Right renal pelvis (tissue), 4 donors: ENCODE data around the gene PTPN7. TPM values are rescaled to one million over a fixed set of nuclear protein-coding genes. Genes with fewer than 3 reads are reported as not detected.

Experiments
- DNase-seq, 4 donors: peaks; one replicate each; pipeline ENCODE4 v3.0.0-alpha.2; 2013; ENCODE audit warnings: low read depth in 4 of 4, low spot score in 3 of 4, missing footprints in 1 of 4
- polyA plus RNA-seq, 4 donors: library from polyadenylated mRNA; unstranded; fragments of 120-200 nt; gene quantifications; one replicate each; pipeline ENCODE4 v1.2.1, GENCODE V29; 2013; ENCODE audit not compliant: insufficient read length in 4 of 4

Gene PTPN7
- polyA plus RNA-seq, 4 donors, result 0.98 to 2.1 (median 1.3) TPM

DNA sequence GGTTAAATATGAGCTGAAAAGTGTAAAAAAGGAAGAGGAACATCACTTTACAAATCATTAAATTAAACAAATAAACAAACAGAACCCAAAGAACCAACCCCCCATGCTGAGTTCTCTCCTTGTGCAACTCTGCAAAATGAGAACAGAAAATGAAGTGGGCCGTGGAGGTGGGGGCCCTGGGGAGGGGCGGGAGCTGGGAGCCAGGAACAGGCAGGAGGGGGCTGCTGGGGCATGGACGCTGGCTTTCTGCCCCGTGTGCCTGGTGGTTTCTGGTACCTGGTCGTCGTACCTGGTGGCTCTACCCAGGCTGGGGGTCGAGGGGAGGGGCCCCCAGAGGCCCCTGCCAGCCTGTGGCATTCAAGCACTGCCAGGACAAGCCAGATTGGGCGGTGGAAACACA is 26.9 kb downstream of the PTPN7 start:
- no peak for DNase-seq

DNA sequence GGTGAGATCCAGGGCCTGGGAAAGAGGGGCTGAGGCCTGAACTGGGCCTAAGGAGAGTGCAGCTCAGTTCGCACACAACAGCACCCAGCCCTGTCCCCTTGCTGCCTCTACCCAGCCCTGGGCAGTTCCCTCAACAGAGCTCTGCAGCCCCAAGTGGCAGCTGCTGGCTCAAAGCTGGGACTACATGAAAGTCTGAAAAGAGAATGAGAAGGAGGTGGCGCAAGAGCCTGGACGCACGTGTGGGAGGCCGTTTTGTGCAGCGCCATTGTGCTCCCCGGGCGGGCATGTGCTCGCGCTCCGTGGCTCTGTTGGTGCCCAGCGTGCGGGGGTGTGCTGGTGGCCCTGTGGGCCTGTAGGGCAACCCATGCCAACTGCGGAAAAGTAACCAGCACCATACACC is 27.4 kb downstream of the PTPN7 start:
- DNase-seq, result no peak

DNA sequence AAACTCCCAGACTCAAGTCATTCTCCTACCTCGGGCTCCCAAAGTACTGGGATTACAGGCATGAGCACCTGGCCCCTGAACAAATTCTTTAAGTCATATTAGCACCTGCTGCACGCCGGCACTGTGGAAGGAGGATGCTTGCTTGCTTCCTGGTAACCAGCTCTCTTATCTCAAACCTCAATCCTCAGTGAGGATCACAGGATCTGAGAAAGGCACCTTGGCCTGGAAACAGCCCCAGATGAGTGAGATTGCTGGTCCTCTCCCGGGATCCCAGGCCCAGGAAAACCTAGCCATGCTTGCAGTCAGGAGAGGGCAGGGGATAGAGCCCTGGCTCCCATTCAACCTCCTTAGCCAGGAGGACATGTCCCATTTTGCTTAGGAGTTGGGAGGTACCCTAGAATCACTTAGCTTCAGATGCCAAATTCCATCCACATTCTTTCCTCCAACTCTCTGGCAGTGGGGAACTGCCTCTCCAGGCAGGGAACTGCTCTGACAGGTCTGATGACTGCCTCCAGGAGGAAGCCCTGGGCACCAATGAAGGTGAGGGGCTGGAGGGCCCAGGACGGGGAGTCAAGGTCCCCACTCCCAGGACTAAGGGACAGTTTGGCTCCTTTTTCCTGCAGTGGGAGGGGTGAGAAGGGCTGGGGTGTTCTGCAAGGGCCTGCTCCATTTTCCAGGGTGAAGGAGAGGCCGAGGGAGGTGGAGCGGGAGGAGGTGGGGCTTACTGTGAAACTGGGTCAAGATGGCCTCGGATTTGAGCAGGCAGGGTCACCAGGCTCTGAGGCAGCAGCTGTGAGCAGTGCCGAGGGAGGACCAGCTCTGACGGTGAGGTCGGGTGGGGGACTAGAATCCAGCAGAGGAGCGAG is 28.2 kb downstream of the PTPN7 start:
- no peak for DNase-seq

DNA sequence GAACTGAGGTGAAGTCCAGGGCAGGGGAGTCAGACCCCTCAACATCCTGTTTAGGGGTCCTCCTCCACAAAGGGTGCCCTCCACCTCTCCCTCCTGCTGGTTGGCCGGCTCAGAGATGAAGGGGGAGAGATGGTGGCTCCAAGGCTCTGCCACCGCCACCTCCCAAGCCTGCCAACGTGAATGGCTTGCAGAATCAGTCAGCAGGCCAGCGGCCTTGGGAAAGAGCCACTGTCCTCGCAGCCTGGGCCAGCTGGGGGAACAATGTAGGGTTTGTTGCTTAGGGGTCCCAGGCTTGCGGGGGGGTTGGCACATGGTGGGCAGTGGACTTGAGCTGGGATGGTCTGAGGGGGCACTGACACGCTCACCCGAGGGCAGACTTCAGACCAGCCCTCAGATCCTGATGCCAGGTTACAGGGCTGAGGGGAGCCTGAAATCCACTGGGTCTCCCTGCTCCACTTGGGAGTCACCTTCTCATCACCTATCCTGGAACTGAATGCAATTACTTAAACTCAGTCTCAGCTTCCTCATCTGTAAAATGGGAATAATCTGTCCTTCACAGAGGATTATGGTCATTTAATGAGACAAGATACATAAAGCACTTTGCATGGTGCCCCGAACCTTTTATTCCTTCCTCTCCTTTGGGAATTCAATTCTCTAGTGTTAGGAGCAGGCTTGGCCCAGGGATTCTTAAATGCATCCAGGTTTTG is 29.4 kb downstream of the PTPN7 start:
- DNase-seq, result no peak

DNA sequence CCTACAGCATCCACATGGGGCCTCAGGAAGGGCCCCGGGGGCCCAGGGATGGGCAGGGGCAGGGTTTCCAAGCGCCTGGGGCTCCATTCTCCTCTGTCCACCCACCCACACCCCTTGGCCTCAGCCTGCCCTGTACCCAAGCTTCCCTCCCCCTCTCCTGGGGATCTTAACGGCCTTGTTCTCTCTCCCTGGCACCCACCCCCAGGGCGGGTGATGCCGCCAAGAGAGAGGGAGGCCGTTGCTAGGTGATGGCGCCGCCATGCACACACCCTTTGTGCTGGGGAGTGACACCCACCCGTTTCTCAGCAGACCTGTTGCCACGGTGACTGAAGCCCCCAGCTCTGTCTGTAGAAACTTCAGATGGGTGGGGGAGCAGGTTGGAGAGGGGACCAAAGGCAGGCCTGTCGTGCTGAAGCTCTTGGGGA is 30.1 kb downstream of the PTPN7 start:
- DNase-seq, result no peak

DNA sequence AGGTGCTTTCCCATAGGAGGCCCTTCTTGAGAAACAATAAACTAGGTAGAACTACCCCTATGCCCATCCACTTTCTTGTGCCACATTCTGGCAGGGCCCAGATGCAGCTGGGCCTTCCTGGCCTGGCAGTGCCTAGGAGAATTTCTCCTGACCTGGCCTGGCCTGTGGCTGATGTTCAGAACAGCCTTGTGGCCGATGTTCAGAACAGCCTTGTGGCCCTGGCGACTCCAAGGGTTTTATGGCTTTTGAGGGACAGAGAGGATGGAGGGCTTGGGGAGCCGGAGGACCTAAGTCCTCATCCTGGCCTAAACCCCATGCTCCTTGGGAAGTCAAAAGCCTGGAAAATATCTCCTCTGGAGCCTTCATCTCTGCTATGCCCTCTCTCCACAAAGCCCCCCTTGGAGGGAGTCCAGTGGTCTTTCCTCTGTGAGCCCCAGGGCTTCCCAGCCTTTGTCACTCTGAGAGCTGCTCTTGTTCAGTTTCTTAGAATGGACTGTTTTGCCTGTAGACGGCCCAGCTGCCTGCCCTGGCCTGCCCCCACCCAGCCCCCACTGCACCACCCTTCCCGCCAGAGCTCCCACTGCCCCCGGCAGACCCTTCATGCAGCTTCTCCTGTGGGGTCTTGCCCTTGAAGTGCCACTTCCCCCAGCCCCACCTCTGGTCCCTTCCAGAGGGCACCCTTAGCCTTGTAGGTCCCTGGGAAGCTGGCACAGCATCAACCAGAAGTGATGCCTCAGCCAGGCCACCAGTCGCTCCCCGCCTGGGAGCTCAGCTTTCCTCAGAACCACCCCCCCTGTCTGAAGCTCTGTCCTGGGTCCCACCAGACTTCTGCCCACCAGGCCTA is 30.7 kb downstream of the PTPN7 start:
- no peak for DNase-seq

DNA sequence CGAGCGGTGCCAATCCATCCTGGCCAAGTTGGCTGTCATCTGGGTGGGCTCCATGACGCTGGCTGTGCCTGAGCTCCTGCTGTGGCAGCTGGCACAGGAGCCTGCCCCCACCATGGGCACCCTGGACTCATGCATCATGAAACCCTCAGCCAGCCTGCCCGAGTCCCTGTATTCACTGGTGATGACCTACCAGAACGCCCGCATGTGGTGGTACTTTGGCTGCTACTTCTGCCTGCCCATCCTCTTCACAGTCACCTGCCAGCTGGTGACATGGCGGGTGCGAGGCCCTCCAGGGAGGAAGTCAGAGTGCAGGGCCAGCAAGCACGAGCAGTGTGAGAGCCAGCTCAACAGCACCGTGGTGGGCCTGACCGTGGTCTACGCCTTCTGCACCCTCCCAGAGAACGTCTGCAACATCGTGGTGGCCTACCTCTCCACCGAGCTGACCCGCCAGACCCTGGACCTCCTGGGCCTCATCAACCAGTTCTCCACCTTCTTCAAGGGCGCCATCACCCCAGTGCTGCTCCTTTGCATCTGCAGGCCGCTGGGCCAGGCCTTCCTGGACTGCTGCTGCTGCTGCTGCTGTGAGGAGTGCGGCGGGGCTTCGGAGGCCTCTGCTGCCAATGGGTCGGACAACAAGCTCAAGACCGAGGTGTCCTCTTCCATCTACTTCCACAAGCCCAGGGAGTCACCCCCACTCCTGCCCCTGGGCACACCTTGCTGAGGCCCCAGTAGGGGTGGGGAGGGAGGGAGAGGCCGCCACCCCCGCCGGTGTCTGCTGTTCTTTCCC is 32.4 kb downstream of the PTPN7 start:
- no peak for DNase-seq

DNA sequence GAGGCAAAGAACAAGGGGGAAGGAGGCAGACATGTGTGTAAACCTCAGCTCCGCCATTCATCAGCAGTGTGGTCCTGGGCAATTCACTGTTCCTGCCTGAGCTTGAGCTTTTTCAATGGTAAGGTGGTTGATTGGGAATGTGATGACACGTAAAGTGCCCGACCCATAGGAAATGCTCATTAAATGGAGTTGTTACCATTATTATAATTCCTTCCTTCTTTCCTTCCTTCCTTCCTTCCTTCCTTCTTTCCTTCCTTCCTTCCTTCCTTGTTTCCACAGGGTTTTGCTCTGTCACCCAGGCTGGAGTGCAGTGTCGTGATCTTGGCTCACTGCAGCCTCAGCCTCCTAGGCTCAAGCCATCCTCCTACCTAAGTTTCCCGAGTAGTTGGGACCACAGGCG is 33.3 kb downstream of the PTPN7 start:
- DNase-seq, result no peak

DNA sequence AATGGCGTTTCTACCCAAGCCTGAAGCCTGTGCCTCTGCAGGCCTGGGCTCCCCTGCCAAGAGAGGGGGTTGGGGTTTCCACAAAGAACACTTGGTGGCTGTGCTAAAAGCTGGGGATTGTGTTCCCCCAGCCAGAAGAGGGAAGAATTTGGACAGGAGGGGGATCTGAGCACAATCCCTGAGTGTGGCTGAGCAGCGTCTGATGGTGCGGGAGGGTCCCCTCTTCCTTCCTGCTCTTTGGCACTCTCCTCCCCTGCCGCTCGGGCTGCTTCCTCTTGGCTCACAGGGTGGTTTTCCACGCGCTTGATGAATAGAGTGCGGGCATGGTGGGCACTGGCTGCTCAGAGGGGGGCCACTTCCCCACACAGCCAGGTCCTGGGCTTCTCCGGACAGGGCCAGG is 34.0 kb downstream of the PTPN7 start:
- DNase-seq, result no peak

DNA sequence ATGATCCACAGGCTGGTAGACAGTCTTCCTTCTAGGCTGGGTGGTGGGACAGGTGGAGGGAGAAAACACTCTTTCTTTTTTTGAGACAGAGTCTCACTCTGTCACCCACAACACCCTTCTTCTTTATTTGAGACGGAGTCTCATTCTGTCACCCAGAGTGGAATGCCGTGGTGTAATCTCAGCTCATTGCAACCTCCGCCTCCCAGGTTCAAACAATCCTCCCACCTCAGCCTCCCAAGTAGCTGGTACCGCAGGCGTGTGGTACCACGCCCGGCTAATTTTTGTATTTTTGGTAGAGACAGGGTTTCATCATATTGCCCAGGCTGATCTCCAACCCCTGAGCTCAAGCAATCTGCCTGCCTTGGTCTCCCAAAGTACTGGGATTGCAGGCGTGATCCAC is 34.8 kb downstream of the PTPN7 start:
- DNase-seq, result no peak

DNA sequence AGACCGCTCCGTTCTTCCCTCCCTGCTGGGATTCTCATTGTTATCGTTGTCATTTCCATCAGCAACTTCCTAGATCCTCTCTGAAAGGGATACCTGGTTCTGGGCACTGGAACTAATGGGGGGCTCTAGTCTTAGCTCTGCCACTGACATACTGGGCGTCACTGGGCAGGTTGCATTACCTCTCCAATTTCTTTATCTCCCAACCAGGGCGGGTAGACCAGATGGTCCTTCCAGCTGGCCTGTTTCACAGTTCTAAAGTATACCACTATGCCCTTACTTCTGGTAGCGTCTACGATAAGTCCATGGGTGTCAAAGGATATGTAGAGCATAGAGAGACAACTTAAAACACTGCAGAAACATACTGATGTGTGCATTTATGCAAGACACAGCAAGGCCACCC is 36.3 kb downstream of the PTPN7 start:
- no peak for DNase-seq

DNA sequence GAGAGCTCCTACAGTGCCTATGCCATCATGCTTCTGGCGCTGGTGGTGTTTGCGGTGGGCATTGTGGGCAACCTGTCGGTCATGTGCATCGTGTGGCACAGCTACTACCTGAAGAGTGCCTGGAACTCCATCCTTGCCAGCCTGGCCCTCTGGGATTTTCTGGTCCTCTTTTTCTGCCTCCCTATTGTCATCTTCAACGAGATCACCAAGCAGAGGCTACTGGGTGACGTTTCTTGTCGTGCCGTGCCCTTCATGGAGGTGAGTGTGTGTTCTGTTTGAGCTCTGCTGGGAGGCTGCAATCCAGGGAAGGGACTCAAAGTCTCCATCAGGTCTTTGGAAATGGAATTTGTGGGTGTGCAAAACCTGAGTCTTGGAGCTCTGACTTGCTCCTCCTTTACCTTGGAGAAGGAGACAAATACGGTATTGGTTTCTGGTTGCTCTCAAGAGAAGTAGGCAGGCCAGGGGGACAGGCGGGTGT is 37.0 kb downstream of the PTPN7 start:
- no peak for DNase-seq

DNA sequence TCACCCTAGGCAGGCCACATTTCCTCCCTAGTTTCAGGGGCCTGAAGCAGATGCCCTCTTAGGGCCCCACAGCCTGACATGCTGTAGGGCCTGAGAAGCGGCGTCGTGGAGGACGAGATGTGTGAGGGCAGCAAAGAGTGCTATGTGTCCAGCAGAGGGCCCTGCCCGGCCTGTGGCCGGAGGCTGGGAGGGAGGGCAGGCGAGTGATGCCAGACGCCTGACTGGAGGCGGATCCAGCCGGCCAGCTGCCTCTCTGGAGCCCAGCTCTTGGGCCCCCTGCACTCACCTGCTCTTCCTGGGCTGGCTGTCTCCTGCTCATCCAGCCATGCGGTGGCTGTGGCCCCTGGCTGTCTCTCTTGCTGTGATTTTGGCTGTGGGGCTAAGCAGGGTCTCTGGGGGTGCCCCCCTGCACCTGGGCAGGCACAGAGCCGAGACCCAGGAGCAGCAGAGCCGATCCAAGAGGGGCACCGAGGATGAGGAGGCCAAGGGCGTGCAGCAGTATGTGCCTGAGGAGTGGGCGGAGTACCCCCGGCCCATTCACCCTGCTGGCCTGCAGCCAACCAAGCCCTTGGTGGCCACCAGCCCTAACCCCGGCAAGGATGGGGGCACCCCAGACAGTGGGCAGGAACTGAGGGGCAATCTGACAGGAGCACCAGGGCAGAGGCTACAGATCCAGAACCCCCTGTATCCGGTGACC is 37.6 kb downstream of the PTPN7 start, which contains the start of gene GPR37L1:
TSS of gene GPR37L1 (plus strand) at position 279 of the 697 bp plus-strand sequence. CDS start at position 326, 47 bp downstream.
- no peak for DNase-seq

DNA sequence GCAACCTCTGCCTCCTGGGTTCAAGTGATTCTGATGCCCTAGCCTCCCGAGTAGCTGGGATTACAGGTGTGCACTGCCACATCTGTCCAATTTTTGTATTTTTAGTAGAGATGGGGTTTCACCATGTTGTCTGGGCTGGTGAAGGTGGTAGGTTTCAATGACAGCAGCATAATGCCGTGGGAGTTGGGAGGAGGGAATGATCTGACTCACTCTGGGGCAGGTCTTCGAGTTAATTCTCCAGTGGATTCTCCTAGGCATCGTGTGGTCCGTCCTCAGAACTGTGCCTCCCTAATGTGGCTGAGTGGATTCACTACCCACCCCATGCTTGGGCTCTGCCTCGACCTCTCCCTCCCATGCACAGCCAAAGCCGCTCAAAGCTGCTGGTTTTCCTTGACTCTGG is 39.4 kb downstream of the PTPN7 start:
- DNase-seq, result no peak

DNA sequence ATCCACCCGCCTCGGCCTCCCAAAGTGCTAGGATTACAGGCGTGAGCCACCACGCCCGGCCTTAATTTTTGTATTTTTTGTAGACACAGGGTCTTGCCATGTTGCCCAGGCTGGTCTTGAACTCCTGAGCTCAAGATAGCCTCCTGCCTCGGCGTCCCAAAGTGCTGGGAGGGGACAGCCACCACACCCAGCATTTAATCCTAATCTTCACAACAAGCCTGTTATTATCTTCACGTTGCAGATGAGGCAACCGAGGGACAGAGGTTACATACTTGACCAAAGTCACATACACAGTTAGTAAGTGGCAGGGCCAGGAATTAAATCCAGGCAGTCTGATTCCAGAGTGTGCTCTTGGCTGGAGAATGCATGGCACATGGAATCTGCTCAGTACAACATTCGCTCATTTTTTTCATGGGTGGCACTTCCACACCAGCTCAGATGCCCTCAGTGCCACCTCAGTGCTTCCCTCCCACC is 42.5 kb downstream of the PTPN7 start:
- DNase-seq, result no peak

DNA sequence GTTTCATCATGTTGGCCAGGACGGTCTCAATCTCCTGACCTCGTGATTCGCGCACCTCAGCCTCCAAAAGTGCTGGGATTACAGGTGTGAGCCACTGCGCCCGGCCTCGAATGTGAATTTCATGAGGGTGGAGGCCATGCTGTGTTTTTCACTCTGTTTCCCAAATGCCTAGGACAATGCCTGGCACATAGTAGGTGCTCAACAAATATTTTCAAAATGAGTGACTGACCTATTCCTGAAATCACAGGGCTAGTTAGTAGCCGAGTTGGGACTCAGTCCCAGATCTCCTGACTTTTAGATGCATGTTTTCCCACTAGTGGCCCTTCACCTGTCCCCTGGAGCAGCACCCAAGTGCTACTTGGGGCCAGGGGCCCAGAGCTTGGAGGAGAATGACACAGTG is 44.1 kb downstream of the PTPN7 start:
- DNase-seq, result no peak

DNA sequence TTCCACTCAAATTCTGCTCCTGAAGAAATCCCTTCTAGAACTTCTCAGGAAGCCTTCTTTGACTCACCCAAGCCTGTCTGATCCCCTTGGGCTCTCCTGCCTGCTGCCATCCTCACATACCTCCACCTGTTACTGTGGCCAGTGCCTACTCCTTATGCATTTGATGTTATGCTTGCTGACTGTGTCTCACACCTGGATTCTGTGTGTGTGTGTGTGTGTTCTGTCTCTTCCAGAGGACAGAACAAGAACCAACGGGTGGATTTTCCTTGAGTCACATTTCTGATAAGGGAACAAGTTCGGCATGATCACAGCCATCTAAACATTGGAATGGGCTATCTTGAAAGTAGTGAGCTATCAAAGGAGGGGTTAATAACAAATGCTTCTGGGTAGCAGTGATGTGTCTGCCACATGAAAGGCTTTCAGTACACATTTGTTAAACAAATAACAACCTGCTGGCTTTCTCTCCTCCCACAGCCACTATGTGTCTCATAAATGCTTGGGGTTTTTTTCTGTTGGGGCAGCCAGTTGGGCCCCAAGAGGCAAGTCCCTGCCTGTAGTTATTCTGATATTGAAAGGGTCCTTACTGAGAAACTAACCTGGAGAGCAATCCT is 46.6 kb downstream of the PTPN7 start:
- no peak for DNase-seq

DNA sequence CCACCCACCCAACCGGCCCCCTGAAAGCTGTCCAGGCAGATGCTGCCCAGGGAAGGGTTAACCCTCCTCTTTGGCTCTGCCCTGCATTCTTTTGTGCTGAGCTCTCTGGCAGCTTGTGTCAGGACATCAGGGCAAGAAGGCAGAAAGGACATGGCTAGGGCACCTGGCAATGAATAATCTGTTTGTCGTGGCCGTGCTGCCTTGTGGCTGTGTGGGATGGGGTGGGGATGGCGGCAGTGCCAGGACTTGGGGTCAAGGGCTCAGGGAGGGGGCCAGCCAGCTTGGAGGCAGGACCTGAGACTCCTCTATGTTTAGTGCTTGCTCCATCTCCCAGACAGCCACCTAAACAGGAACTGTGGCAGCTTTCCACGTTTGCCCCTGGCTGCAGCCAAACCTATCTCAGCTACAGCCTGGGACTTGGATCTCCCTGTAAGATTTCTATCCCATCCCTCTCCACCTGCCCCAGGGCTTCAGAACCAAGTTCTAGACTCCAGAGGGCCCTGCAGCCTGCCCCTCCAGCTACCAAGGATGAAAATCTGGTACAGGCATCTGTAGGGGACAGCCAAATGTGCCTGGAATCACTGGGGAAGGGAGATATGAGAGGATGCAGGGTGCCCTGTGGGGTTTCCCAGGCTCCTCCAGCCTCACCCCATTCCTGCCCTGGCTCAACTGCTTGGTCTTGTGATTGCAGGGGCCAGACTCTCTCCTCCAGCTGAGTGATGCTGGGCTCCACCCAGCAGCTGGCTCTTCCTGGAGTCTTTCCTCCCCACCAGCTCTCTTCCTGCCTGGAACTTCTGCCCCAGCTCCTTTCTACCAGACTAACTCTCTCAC is 47.3 kb downstream of the PTPN7 start:
- DNase-seq, result no peak
